ENCODE measurements around the gene LIG1. TPM values are rescaled to one million over a fixed set of nuclear protein-coding genes. Genes with fewer than 3 reads are reported as not detected.

LIG1 gene
- 50.1 and 95.1 TPM in 2 replicates for total RNA-seq (2014; rRNA removed; shearing (Covaris generic); ENCODE audit: low replicate concordance)

GRCh38 chr19:48169939-48170803, at the start of gene LIG1, which contains the start of gene ZSWIM9:
LIG1 (minus strand) TSS chr19:48170344; CDS start chr19:48165566, 4,778 bp downstream.
ZSWIM9 (plus strand) TSS chr19:48170680; CDS start chr19:48171803, 1,123 bp downstream.
- H3K4me2 ChIP-seq (ENCODE audit: low read depth, low read length, poor library complexity, severe bottlenecking) = peak within 1 kb of the TSS; percentile 76
- peaks cover 27% of the 10 kb centered on the region for H3K4me1 ChIP-seq (ENCODE audit: low read length)
- peak within 1 kb of the TSS; percentile 90; the same call in 1 of the 2 replicates for H2AFZ ChIP-seq (ENCODE audit: low read length)
- DNase-seq = peak; percentile 97
- H3K4me3 ChIP-seq (ENCODE audit: low read length) = peak within 1 kb of the TSS; percentile 99
- H3K9me3 ChIP-seq (ENCODE audit: low read length) = no peaks in the 10 kb centered on the region
- H3K79me2 ChIP-seq (ENCODE audit: low read length) = peaks cover 63% of the 10 kb centered on the region
- H3K27ac ChIP-seq (ENCODE audit: low read length) = peak within 1 kb of the TSS; percentile 89
- peak within 1 kb of the TSS; percentile 98 for H3K9ac ChIP-seq (ENCODE audit: low read length)
- H3K36me3 ChIP-seq (ENCODE audit: insufficient read depth, low read length) = peaks cover 18% of the 10 kb centered on the region
- H4K20me1 ChIP-seq (ENCODE audit: insufficient read depth, low read depth, low read length) = peaks cover 10% of the 10 kb centered on the region
- no peaks in the 10 kb centered on the region for H3K27me3 ChIP-seq (ENCODE audit: low read length)
- H3K9me2 ChIP-seq (replicated peaks; ENCODE audit: insufficient read depth, low read length) = no peaks in the 10 kb centered on the region

GRCh38 chr19:48218997-48219396, 48.9 kb upstream of the LIG1 start:
- no peak overlapping the region for H3K4me3 ChIP-seq (ENCODE audit: low read length)
- H3K9me2 ChIP-seq (replicated peaks; ENCODE audit: insufficient read depth, low read length) = no peaks in the 10 kb centered on the region
- no peak overlapping the region for H3K9ac ChIP-seq (ENCODE audit: low read length)
- no peaks in the 10 kb centered on the region for H3K9me3 ChIP-seq (ENCODE audit: low read length)
- H3K36me3 ChIP-seq (ENCODE audit: insufficient read depth, low read length) = peaks cover 16% of the 10 kb centered on the region; the same call in 1 of the 2 replicates
- no peak overlapping the region for H3K27ac ChIP-seq (ENCODE audit: low read length)
- H3K4me1 ChIP-seq (ENCODE audit: low read length) = peaks cover 14% of the 10 kb centered on the region
- no peak overlapping the region for H3K4me2 ChIP-seq (ENCODE audit: low read depth, low read length, poor library complexity, severe bottlenecking)
- H4K20me1 ChIP-seq (ENCODE audit: insufficient read depth, low read depth, low read length) = no peaks in the 10 kb centered on the region
- no peaks in the 10 kb centered on the region for H3K79me2 ChIP-seq (ENCODE audit: low read length)
- H2AFZ ChIP-seq (ENCODE audit: low read length) = no peak overlapping the region
- DNase-seq = no peak
- no peaks in the 10 kb centered on the region for H3K27me3 ChIP-seq (ENCODE audit: low read length)

- H3K4me1 ChIP-seq (ENCODE audit: low read length) = peaks cover 14% of the 10 kb centered on the region
- H3K4me2 ChIP-seq (ENCODE audit: low read depth, low read length, poor library complexity, severe bottlenecking) = no peak overlapping the region
- no peaks in the 10 kb centered on the region for H3K9me3 ChIP-seq (ENCODE audit: low read length)
- H3K9me2 ChIP-seq (replicated peaks; ENCODE audit: insufficient read depth, low read length) = no peaks in the 10 kb centered on the region
- H3K27me3 ChIP-seq (ENCODE audit: low read length) = no peaks in the 10 kb centered on the region
- H3K36me3 ChIP-seq (ENCODE audit: insufficient read depth, low read length) = peaks cover 19% of the 10 kb centered on the region; the same call in 1 of the 2 replicates
- H3K4me3 ChIP-seq (ENCODE audit: low read length) = no peak overlapping the region
- H2AFZ ChIP-seq (ENCODE audit: low read length) = no peak overlapping the region
- no peak for DNase-seq
- H4K20me1 ChIP-seq (ENCODE audit: insufficient read depth, low read depth, low read length) = no peaks in the 10 kb centered on the region
- no peaks in the 10 kb centered on the region for H3K79me2 ChIP-seq (ENCODE audit: low read length)
- no peak overlapping the region for H3K27ac ChIP-seq (ENCODE audit: low read length)
- H3K9ac ChIP-seq (ENCODE audit: low read length) = no peak overlapping the region
These were observed 46.8 kb upstream of the LIG1 start for GRCh38 chr19:48216933-48217332.

GRCh38 chr19:48213959-48214358, 43.8 kb upstream of the LIG1 start:
- peaks cover 14% of the 10 kb centered on the region for H3K4me1 ChIP-seq (ENCODE audit: low read length)
- no peaks in the 10 kb centered on the region for H4K20me1 ChIP-seq (ENCODE audit: insufficient read depth, low read depth, low read length)
- no peak overlapping the region for H3K4me2 ChIP-seq (ENCODE audit: low read depth, low read length, poor library complexity, severe bottlenecking)
- H3K79me2 ChIP-seq (ENCODE audit: low read length) = no peaks in the 10 kb centered on the region
- no peak overlapping the region for H3K4me3 ChIP-seq (ENCODE audit: low read length)
- no peaks in the 10 kb centered on the region for H3K27me3 ChIP-seq (ENCODE audit: low read length)
- no peak overlapping the region for H2AFZ ChIP-seq (ENCODE audit: low read length)
- no peak overlapping the region for H3K27ac ChIP-seq (ENCODE audit: low read length)
- no peaks in the 10 kb centered on the region for H3K9me3 ChIP-seq (ENCODE audit: low read length)
- no peak overlapping the region for H3K9ac ChIP-seq (ENCODE audit: low read length)
- H3K9me2 ChIP-seq (replicated peaks; ENCODE audit: insufficient read depth, low read length) = no peaks in the 10 kb centered on the region
- peaks cover 17% of the 10 kb centered on the region; the same call in 1 of the 2 replicates for H3K36me3 ChIP-seq (ENCODE audit: insufficient read depth, low read length)
- no peak for DNase-seq

GRCh38 chr19:48210005-48210404, 39.9 kb upstream of the LIG1 start:
- H3K9me2 ChIP-seq (replicated peaks; ENCODE audit: insufficient read depth, low read length) = no peaks in the 10 kb centered on the region
- H3K79me2 ChIP-seq (ENCODE audit: low read length) = peaks cover 15% of the 10 kb centered on the region
- peaks cover 3% of the 10 kb centered on the region for H3K4me1 ChIP-seq (ENCODE audit: low read length)
- H2AFZ ChIP-seq (ENCODE audit: low read length) = no peak overlapping the region
- no peak overlapping the region for H3K4me3 ChIP-seq (ENCODE audit: low read length)
- 0 out of 2 replicates have a peak overlapping the region, but pooled peaks have one; percentile 7 for H3K27ac ChIP-seq (ENCODE audit: low read length)
- no peaks in the 10 kb centered on the region for H3K9me3 ChIP-seq (ENCODE audit: low read length)
- H3K4me2 ChIP-seq (ENCODE audit: low read depth, low read length, poor library complexity, severe bottlenecking) = no peak overlapping the region
- no peaks in the 10 kb centered on the region for H4K20me1 ChIP-seq (ENCODE audit: insufficient read depth, low read depth, low read length)
- no peak overlapping the region for H3K9ac ChIP-seq (ENCODE audit: low read length)
- no peaks in the 10 kb centered on the region for H3K27me3 ChIP-seq (ENCODE audit: low read length)
- H3K36me3 ChIP-seq (ENCODE audit: insufficient read depth, low read length) = peaks cover 10% of the 10 kb centered on the region; the same call in 1 of the 2 replicates
- DNase-seq = no peak

- Histone ChIP-seq H3K27ac (ENCODE audit: low read length) (no peak overlapping the region), H3K4me1 (ENCODE audit: low read length) (peaks cover 15% of the 10 kb centered on the region), H3K9ac (ENCODE audit: low read length) (no peak overlapping the region), H3K4me3 (ENCODE audit: low read length) (no peak overlapping the region), H3K9me3 (ENCODE audit: low read length) (no peaks in the 10 kb centered on the region), H3K79me2 (ENCODE audit: low read length) (peaks cover 40% of the 10 kb centered on the region), H3K9me2 (replicated peaks; ENCODE audit: insufficient read depth, low read length) (no peaks in the 10 kb centered on the region), H3K36me3 (ENCODE audit: insufficient read depth, low read length) (peaks cover 5% of the 10 kb centered on the region; the same call in 1 of the 2 replicates), H3K4me2 (ENCODE audit: low read depth, low read length, poor library complexity, severe bottlenecking) (no peak overlapping the region), H2AFZ (ENCODE audit: low read length) (no peak overlapping the region), H4K20me1 (ENCODE audit: insufficient read depth, low read depth, low read length) (no peaks in the 10 kb centered on the region), H3K27me3 (ENCODE audit: low read length) (no peaks in the 10 kb centered on the region)
- peak; percentile 65 for DNase-seq
These were observed 36.4 kb upstream of the LIG1 start for GRCh38 chr19:48206397-48207093.

GRCh38 chr19:48203794-48204628, 33.9 kb upstream of the LIG1 start:
- H3K9me3 ChIP-seq (ENCODE audit: low read length) = no peaks in the 10 kb centered on the region
- H3K27me3 ChIP-seq (ENCODE audit: low read length) = no peaks in the 10 kb centered on the region
- no peaks in the 10 kb centered on the region for H4K20me1 ChIP-seq (ENCODE audit: insufficient read depth, low read depth, low read length)
- H2AFZ ChIP-seq (ENCODE audit: low read length) = no peak overlapping the region
- H3K79me2 ChIP-seq (ENCODE audit: low read length) = peaks cover 42% of the 10 kb centered on the region
- peak; percentile 98 for DNase-seq
- peak overlapping the region; percentile 66 for H3K4me2 ChIP-seq (ENCODE audit: low read depth, low read length, poor library complexity, severe bottlenecking)
- peak overlapping the region; percentile 82 for H3K9ac ChIP-seq (ENCODE audit: low read length)
- H3K4me1 ChIP-seq (ENCODE audit: low read length) = peaks cover 21% of the 10 kb centered on the region
- no peaks in the 10 kb centered on the region for H3K9me2 ChIP-seq (replicated peaks; ENCODE audit: insufficient read depth, low read length)
- H3K4me3 ChIP-seq (ENCODE audit: low read length) = peak overlapping the region; percentile 82
- H3K36me3 ChIP-seq (ENCODE audit: insufficient read depth, low read length) = no peaks in the 10 kb centered on the region
- peak overlapping the region; percentile 53 for H3K27ac ChIP-seq (ENCODE audit: low read length)
